KBM-7 (cell line): ENCODE data around the gene AHRR.
A peak's percentile ranks its signal among the peaks of the same experiment; 100 is the strongest.
"Not testable (repeated sequence)": the region's sequence is repeated elsewhere in the genome, so short reads cannot be mapped to it uniquely, and the experiment has no call there.

Source experiments
- DNase-seq: peaks from one replicate; pipeline ENCODE4 v3.0.0-alpha.2; 2015
- in situ Hi-C: fragments of 300-500 bp; cut with MboI; formaldehyde crosslinking; loops from 2 replicates; pipeline ENCODE4 v1.14.3; 2020; ENCODE audit warnings: low sequenced_read_pairs, low pct_unique_long_range_greater_than_20kb, mixed read lengths

AHRR gene

DNA sequence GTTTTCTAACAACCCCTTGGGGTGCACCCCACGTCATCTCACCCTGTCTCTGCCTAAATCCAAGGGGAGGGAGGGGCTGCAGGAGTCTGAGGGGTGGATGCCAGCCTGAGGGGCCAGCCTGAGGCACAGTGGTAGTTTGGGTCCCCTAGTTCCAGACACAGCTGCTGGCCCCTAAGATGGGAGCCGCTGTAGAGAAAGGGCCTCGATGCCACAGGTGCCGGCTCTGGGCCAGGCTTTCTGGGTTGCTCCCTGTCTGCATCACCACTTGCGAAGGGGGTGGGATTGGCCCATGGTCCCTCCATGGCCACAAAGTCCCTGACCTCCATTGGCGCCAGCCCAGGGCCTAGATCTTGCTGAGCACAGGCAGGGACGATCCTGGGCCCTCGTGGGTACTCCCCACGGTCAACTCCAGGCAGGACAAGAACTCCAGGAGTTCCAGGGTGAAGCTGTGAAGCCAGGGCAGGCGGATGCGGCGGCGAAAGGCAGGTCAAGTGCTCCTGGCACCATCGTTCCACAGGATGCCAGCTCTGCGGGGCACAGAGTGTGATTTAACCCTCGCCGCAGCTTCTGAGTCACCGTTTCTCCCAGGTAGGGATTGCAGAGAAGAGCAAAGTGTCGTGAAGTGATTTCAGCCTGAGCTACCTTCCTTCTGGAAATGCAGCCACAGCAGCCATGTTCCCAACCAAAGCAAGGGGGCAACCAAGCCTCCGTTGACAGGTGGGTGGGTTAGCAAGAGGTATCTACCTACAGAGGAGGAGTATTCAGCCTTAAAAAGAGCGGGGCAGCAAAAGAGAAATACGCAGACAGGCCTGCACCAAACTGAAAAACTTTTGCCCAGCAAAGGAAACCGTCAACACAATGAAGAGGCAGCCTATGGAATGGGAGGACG, 79.9 kb downstream of the AHRR start:
- in situ Hi-C loops = no loop called here
- DNase-seq = no peak

DNA sequence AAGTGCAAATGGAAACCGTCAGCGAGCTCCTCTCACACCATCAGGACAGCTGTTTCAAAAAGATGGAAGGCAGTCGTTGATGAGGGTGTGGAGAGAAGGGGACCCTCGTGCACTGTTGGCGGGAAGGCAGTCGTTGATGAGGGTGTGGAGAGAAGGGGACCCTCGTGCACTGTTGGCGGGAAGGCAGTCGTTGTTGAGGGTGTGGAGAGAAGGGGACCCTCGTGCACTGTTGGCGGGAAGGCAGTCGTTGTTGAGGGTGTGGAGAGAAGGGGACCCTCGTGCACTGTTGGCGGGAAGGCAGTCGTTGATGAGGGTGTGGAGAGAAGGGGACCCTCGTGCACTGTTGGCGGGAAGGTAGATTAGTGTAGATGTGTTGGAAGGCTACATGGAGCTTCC, 80.7 kb downstream of the AHRR start:
- in situ Hi-C loops = not testable (repeated sequence)

DNA sequence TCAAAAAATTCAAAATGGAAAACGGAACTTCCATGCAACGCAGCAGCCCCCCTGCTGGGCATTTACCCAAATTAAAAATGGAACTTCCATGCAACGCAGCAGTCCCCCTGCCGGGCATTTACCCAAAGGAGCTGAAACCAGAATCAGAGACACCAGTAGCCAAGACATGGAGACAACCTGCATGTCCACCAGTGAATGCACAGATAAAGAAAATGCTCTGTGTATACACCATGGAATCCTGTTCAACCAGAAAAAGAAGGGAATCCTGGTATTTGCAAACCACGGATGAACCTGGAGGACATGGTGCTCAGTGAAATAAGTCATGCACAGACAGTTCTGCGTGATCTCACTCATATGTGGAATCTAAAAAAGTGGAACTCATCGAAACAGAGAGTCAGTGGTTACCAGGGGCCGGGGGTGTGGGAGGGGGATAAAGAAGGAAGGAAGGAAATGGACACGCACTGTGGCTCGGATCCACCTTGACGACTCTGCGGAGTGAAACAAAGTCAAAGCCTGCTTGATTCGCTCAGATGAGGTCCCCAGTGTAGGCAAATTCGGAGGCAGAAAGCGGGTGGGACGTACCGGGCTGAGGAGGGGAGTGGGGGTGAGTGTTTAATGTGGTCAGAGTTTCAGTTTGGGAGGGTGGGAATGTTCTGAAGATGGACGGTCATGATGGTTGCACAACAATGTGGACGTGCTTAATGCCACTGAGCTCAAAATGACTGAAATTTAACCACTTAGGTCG, 81.3 kb downstream of the AHRR start:
- in situ Hi-C loops = no loop called here
- peak; percentile 94 for DNase-seq

More for the DNA sequence above, 80.7 kb downstream of the AHRR start:
- DNase-seq = not testable (repeated sequence)

DNA sequence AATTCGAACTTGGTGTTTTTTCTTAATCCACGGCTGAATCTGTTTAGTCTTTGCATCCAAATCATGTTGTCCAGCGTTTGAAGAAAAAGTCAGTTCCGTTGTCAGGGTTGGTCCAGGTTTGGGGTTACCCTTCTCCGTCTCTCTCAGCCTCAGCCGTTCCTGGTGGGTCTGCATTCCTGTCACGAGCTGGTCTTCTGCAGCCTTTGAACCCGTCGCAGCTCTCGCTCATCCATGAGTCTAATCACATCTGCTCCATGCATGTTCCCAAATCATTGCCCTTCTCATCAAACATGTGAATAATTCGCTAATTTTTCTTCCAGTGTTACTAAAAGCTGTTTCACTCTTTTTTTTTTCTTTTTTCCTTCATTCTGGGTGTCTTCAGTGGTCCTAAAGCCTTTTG, 82.5 kb downstream of the AHRR start:
- in situ Hi-C loops = no loop called here

DNA sequence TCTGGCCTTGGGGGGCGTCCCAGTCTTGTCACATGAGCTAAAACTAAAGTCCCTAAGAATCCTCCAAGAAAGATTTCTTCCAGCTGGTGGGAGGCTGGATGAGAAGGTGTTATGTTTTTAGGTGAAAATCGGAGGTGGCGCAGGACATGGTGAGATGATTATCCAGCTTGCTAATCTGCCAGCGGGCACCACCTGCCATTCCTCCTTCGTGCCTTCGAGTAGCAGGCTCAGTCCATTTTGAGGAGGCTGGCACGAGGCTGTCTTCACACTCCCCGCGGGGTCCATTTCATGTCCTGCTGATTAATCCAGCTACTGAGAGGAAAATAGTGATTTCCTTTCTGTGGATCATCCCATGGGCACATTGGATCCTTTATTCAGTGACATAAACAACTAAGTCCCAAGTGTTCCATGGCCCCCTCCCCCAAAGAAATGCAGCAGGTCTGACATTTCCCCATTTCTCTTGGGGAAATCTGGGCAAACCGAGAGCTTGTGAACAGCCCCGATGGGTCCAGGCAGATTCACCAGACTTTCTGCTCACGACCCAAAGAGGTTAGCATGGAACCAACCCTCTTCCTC, 83.2 kb downstream of the AHRR start:
- in situ Hi-C loops = no loop called here
- no peak for DNase-seq

More for the DNA sequence above, 82.5 kb downstream of the AHRR start:
- DNase-seq = no peak

DNA sequence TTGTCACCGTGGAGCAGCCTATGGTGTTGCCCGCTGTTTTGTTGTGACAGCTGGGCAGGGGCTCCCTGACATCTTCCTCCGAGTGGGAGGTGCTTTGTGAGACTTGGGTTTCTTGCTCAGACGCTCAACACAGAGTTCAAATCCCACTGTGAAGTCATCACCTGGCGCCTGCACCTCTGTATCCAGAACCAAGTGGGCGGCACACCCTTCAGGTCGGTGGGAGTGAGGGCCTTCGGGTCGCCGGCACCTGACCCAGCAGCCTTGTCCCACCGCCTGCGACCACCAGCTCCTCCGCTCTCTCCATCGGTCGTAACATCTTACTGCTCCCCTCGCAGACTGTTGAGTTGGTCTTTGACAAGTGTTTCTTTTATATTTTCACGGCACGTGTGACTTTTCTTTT, 83.9 kb downstream of the AHRR start:
- in situ Hi-C loops = no loop called here
- no peak for DNase-seq

DNA sequence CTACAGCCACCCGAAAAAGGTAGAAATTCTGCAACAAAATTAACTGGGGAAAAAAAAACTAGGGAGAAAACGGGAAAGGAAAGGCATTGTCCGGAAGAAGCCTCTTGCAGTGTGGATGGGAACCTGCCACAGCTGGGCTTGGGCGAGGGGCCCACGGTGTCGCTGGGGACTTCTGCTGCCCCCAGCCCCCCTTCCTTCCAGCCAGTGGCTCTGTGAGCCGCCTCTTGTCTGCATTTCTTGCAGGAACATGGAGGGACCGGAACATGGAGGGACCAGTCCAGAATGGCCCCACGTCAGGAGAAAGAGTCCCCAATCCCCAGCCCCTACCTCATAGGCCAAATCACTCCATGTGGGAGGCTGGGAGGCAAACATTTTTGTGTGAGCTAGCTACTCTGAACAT, 84.5 kb downstream of the AHRR start:
- in situ Hi-C loops = no loop called here
- DNase-seq = no peak

DNA sequence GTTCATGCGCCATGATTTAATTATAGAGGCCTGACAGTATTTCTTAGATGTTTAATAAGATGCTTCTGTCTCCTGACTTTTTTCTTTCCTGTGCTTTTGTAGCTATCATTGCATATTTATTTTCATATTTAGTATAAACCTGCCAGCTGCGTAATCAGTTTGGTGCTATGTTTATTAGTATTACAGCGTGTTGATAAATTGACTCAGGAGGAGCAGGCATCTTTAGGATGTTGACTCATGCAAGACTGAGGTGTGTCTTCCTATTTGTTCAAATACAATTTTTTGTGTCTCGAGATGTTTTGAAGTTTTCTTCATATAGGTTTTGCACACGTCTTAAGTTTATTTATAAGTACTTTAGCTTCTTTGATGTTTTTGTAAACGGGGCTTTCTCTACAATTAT, 85.5 kb downstream of the AHRR start:
- no peak for DNase-seq
- in situ Hi-C loops = no loop called here

DNA sequence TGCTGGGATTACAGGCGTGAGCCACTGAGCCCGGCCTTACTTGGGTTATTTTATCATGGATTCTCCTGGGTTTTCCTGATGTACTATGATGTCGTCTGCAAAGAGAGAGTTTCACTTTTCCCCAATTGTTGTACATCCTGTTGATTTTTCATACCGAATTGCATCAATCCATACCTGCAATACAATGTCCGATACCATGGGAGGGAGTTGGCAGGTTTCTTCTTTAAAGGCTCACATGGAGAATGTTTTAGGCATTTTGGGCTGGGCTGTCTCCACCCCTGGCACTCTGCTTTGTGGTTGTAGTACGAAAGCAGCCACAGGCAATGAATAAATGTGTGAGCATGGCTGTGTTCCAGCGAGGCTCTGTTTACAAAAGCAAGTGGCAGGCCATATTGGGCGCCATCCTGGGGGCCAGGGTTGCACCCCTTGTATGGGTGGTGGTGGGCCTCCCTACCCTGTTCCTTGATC, 86.3 kb downstream of the AHRR start:
- no peak for DNase-seq
- in situ Hi-C loops = no loop called here

DNA sequence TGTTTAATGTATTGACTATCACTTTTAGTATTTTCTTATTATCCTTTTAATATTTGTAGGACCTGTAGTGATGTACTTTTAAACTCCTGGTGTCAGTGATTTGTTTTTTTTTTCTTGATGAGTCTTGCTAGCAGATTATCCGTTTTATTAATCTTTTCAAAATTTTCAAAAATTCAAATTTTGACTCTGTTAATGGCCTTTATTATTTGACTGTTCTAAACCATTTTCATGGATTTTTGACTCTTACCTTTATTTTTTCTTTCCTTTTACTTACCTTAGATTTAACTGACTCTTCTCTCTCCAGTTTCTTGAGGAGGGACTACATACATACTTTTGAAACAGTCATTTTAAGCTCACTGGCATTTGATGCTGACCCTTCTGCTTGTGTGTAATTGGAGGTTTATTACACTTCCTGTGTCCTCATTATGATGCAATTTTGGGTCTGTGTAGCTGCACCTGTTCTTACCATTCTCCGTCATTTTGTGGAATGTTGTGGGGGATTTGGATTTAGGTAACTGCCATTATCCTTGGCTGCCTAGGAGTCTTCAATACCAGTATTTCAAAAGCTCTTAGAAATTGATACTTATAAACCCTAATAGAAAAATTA, 89.5 kb downstream of the AHRR start:
- in situ Hi-C loops = no loop called here
- no peak for DNase-seq

DNA sequence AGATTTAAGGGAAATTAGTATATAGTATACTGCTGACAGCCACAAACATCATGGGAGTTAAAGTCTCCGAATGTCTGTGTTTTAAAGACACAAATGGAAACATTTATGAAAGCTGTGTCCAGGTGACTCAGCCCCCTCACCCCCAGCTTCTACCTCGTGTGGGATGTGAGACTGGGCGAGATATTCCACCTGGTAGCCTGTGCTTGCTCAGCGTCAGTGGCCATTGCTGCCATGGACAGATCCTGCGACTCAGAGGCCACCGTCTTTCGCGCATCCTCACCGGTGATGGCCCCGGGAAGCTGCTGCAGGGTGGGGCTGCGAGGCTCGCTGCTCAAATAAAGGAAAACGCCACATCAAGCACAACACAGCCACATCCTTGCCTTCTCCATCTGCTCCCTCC, 90.2 kb downstream of the AHRR start:
- in situ Hi-C loops = no loop called here

DNA sequence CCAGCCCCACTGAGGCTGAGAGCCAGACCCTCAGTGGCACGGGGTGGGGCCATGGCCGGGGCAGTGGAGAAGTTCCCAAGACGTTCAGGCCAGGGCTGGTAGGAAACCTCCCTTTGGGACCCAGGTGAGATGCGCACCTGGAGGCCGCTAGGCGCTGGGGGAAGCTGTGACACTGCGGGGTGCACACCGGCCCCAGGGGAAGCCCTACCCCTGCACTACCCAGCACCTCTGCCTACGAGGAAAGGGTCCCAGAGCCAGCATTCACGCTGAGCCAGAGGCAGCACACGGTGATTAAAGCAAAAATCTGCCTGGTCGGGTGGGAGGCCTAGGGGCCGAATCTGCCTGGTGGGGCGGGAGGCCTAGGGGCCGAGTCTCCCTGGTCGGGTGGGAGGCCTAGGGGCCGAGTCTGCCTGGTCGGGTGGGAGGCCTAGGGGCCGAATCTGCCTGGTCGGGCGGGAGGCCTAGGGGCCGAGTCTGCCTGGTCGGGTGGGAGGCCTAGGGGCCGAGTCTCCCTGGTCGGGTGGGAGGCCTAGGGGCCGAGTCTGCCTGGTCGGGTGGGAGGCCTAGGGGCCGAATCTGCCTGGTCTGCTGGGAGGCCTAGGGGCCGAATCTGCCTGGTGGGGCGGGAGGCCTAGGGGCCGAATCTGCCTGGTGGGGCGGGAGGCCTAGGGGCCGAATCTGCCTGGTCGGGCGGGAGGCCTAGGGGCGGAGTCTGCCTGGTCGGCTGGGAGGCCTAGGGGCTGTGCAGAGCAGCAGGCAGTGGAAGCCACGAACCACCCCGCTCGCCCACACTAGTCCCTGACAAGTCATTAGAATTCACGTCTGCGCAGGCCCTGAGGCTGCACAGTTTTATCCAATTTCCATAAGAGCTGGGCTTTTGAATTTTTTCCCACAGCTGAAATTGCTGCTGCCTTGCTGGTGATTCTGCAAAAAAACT, 93.7 kb downstream of the AHRR start:
- in situ Hi-C loops, DNase-seq: not testable (repeated sequence)

More for the DNA sequence above, 90.2 kb downstream of the AHRR start:
- DNase-seq = no peak

DNA sequence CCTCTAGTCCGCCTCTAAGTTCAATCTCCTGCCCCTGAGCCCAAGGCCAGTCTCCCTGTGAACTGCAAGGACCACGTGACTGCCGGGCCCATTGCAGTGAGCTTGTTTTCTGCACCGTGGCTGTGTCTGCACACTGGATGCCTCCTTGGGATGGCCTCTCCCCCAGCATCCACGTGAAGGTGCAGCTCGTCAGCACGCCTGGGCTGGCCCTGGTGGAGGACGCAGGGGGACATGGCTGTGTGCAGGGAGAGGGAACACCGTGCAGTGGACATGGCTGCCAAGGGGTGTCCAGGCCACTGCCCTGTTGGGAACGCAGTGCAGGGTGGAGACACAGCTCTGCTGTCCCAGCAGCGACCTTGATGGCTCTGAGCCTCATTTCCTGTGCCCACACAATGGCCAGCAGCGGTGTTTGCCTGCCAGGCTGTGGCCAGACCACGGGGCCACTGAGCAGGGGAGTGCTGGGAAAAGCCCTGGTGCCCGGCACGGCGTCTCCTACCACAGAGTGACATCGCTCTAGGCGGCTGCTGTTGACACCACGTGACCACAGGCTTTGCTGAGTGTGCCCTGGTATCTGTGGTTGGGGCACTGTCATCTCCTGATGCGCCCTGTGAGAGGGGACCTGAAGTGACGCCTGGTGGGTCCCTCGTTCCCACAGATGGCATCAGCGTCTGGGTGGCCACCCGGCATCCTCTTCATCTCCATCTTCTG, 94.6 kb downstream of the AHRR start:
- in situ Hi-C loops = no loop called here
- no peak for DNase-seq

DNA sequence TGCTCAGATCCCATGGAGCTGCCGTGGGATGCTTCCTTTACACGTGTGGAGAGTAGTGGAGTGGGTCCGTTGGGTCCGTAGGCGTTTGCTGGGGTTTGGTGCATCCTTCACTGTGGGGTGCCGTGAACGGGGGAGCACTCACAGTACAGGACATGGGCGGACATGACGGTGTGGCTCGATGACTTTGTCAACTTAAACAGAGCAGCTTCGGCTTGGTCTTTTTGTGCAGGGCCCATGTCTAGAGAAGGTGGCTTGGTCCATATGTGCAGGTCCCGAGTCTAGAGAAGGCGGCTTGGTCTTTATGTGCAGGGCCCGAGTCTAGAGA, 95.1 kb downstream of the AHRR start:
- in situ Hi-C loops = no loop called here
- DNase-seq = no peak

DNA sequence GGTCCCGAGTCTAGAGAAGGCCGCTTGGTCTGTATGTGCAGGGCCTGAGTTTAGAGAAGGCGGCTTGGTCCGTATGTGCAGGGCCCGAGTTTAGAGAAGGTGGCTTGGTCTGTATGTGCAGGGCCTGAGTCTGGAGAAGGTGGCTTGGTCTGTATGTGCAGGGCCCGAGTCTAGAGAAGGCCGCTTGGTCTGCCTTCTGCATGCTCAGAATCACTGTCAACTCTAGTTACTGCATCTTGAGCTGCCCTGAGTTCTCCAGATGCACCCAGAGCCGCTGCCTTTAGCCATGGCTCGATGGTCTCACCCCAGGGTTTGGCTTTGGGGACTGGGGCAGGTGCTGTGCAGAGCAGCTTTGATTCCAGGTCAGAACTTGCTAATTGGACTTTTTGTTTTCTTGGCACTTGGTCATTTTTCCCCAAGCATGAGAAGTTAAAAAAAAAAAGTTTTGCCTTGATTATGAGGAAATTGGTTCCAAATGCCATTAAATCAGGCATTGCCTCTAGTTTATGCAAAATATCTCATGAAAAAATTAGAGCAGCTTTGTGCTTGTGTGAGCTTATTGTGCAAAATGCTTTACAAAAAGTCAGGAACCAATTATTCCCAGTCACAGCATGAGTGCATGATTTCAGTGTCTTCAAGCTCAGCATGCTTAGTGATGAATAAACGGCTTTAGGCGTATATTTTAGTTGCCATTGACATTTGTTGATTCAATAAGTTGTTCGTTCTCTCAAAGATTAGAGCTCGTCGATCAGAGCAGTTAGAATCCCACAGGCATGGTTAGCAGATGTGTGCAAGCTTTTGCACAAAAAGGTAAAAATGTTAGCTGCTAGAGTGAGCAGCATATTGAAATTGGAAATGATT, 96.0 kb downstream of the AHRR start:
- no peak for DNase-seq
- in situ Hi-C loops = no loop called here

DNA sequence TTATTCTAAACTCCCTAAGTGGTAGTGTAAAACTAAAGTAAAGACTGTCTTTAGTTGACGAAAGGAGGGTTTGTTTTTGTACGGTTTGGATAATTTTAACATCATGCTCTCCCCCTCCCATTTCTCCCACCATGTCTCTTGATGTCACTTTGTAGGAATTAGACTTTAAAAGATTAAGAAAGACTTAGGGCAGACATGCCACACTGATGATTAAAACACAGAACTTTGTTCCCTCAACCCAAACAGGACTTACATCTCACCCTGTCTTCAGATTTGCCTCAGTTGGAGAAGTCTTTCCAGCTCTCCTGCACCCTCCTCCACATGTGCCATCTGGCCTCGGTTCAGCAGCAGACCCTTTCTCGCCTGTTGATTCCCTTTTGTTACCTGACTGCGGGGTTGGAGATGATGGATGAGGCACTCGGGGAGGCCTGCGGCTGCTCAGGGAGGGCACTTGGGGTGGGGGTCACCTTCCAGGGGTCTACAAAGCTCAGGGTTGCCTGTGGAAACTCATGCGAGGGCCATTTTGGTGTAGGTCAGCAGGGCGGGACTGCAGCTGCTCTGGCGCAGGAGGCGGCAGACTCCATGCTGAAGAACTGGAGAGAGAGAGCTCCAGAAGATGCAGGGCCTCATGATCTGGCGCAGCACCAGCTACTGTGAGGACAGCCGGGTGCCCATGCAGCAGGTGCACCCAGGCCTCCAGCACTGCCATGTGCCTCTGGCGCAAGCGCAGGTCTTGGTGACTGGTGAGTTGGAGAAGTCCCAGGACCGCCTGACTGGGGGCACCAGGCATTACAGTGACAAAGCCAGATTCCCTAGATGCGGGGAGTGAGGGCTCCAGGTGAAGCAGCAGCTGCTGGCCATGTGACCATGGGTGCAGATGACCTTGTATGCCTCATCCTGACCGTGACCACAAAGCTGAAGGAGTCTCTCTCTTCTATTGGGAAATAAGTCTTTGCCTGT, 96.9 kb downstream of the AHRR start:
- in situ Hi-C loops = no loop called here
- no peak for DNase-seq
